Loucy (cell line): ENCODE data around the gene FAM131B.

Experiments
- H2AFZ ChIP-seq: fragments of 200-600 bp; sonication (generic); 2 replicates; pipeline ENCODE4 v1.6.0; 2016; ENCODE audit warnings: antibody characterized with exemption, mild to moderate bottlenecking, low read length, moderate library complexity
- H3F3A ChIP-seq: fragments of 200-600 bp; 2 replicates; pipeline ENCODE4 v1.6.0; 2016; ENCODE audit warnings: antibody characterized with exemption, low read depth, mild to moderate bottlenecking
- H3K27me3 ChIP-seq: fragments of 200-600 bp; sonication (generic); 2 replicates; pipeline ENCODE4 v1.6.1; 2014; ENCODE audit warnings: low read length, mild to moderate bottlenecking; ENCODE audit not compliant: insufficient read depth, poor library complexity, severe bottlenecking
- H3K36me3 ChIP-seq: fragments of 200-600 bp; sonication (generic); 2 replicates; pipeline ENCODE4 v1.6.1; 2016; ENCODE audit warnings: low read length; ENCODE audit not compliant: insufficient read depth
- H3K4me1 ChIP-seq: fragments of 200-600 bp; sonication (generic); 2 replicates; pipeline ENCODE4 v1.5.1; 2014; ENCODE audit warnings: low read length, mild to moderate bottlenecking; ENCODE audit not compliant: insufficient read depth, poor library complexity, severe bottlenecking
- H3K4me2 ChIP-seq: fragments of 200-600 bp; sonication (generic); 2 replicates; pipeline ENCODE4 v1.6.0; 2014; ENCODE audit warnings: antibody characterized with exemption, low read length, low read depth, mild to moderate bottlenecking; ENCODE audit not compliant: poor library complexity, severe bottlenecking
- H3K4me3 ChIP-seq: fragments of 200-600 bp; sonication (generic); 2 replicates; pipeline ENCODE4 v1.5.1; 2014; ENCODE audit warnings: low read length, mild to moderate bottlenecking, mixed read lengths; ENCODE audit not compliant: poor library complexity, severe bottlenecking
- H3K79me2 ChIP-seq: fragments of 200-600 bp; sonication (generic); 2 replicates; pipeline ENCODE4 v1.6.1; 2014; ENCODE audit warnings: low read length; ENCODE audit not compliant: insufficient read depth
- H3K9ac ChIP-seq: fragments of 200-600 bp; sonication (generic); 2 replicates; pipeline ENCODE4 v1.6.0; 2014; ENCODE audit warnings: mild to moderate bottlenecking, low read depth, low read length, moderate library complexity; ENCODE audit not compliant: poor library complexity, severe bottlenecking
- H3K9me2 ChIP-seq: fragments of 200-600 bp; sonication (generic); replicated peaks from 2 replicates; pipeline ENCODE4 v1.6.1; 2016; ENCODE audit warnings: low read depth, low read length, mixed read lengths
- H3K9me3 ChIP-seq: fragments of 200-600 bp; sonication (generic); 2 replicates; pipeline ENCODE4 v1.6.1; 2014; ENCODE audit warnings: mild to moderate bottlenecking, antibody characterized with exemption, low read length, low read depth; ENCODE audit not compliant: insufficient read depth
- H4K20me1 ChIP-seq: fragments of 200-600 bp; sonication (generic); 2 replicates; pipeline ENCODE4 v1.6.0; 2014; ENCODE audit warnings: antibody characterized with exemption, low read length, mild to moderate bottlenecking; ENCODE audit not compliant: insufficient read depth, poor library complexity, severe bottlenecking
- CTCF ChIP-seq: fragments of 200-600 bp; sonication (generic); conservative IDR thresholded peaks from 2 replicates; pipeline ENCODE4 v1.5.1; 2014; ENCODE audit warnings: mild to moderate bottlenecking, antibody characterized with exemption, low read length
- EZH2phosphoT487 ChIP-seq: fragments of 200-600 bp; IDR thresholded peaks from 2 replicates; pipeline ENCODE4 v1.6.1; 2018; ENCODE audit warnings: antibody characterized with exemption, mild to moderate bottlenecking, moderate library complexity, borderline replicate concordance

Gene FAM131B

GRCh38 chr7:143397710-143398530 lies 35.4 kb upstream of the FAM131B start:
- Histone ChIP-seq H3K4me1 (peaks cover 4% of the 10 kb centered on the region), H3F3A (no peaks in the 10 kb centered on the region), H3K9me3 (no peaks in the 10 kb centered on the region), H4K20me1 (no peaks in the 10 kb centered on the region), H3K4me3 (no peak overlapping the region), H3K27me3 (no peaks in the 10 kb centered on the region), H3K79me2 (no peaks in the 10 kb centered on the region), H3K9me2 (no peaks in the 10 kb centered on the region), H3K4me2 (no peak overlapping the region), H3K9ac (no peak overlapping the region), H2AFZ (no peak overlapping the region), H3K36me3 (no peaks in the 10 kb centered on the region; the same call in 1 of the 2 replicates)
- no peak for TF ChIP-seq EZH2phosphoT487
- no peak for TF ChIP-seq CTCF

GRCh38 chr7:143396625-143397556 lies 34.4 kb upstream of the FAM131B start:
- no peak overlapping the region for H3K4me2 ChIP-seq
- no peak overlapping the region for H3K9ac ChIP-seq
- H3K27me3 ChIP-seq = no peaks in the 10 kb centered on the region
- H3K9me2 ChIP-seq = no peaks in the 10 kb centered on the region
- TF ChIP-seq EZH2phosphoT487 (no peak), CTCF (no peak)
- H2AFZ ChIP-seq = no peak overlapping the region
- no peaks in the 10 kb centered on the region for H3K79me2 ChIP-seq
- peaks cover 4% of the 10 kb centered on the region for H3K4me1 ChIP-seq
- H3F3A ChIP-seq = no peaks in the 10 kb centered on the region
- H3K36me3 ChIP-seq = peaks cover 4% of the 10 kb centered on the region; the same call in 1 of the 2 replicates
- H3K4me3 ChIP-seq = no peak overlapping the region
- H4K20me1 ChIP-seq = no peaks in the 10 kb centered on the region
- H3K9me3 ChIP-seq = no peaks in the 10 kb centered on the region

- Histone ChIP-seq H3F3A (no peaks in the 10 kb centered on the region), H3K9me3 (no peaks in the 10 kb centered on the region), H3K36me3 (peaks cover 11% of the 10 kb centered on the region; the same call in 1 of the 2 replicates), H3K27me3 (no peaks in the 10 kb centered on the region), H3K4me2 (no peak overlapping the region), H3K9me2 (no peaks in the 10 kb centered on the region), H2AFZ (no peak overlapping the region), H3K4me3 (no peak overlapping the region), H3K79me2 (no peaks in the 10 kb centered on the region), H4K20me1 (no peaks in the 10 kb centered on the region), H3K4me1 (peaks cover 9% of the 10 kb centered on the region), H3K9ac (no peak overlapping the region)
- TF ChIP-seq EZH2phosphoT487 (no peak), CTCF (no peak)
These were observed 33.7 kb upstream of the FAM131B start for GRCh38 chr7:143396182-143396581.
